Large intestine (tissue), 12 donors: Measurements from ENCODE around the gene CDH20. TPM values are rescaled to one million over a fixed set of nuclear protein-coding genes. Genes with fewer than 3 reads are reported as not detected.

Experiments
- DNase-seq, 2 donors: peaks; one replicate each; pipeline versions ENCODE4 v3.0.0 to v3.0.0-alpha.2; 2013
- H3K27ac ChIP-seq: one replicate; pipeline ENCODE4 v1.5.1; 2013; ENCODE audit warnings: low read length
- H3K27me3 ChIP-seq: 2 replicates; pipeline ENCODE4 v1.6.1; 2013; ENCODE audit warnings: low read length; ENCODE audit not compliant: control insufficient read depth, insufficient read depth
- H3K36me3 ChIP-seq: 2 replicates; pipeline ENCODE4 v1.6.1; 2013; ENCODE audit warnings: low read length; ENCODE audit not compliant: control insufficient read depth, insufficient read depth
- H3K4me1 ChIP-seq: one replicate; pipeline ENCODE4 v1.6.1; 2013; ENCODE audit warnings: low read length; ENCODE audit not compliant: control insufficient read depth, insufficient read depth
- H3K4me3 ChIP-seq: one replicate; pipeline ENCODE4 v1.5.1; 2013; ENCODE audit warnings: low read length
- H3K9me3 ChIP-seq: one replicate; pipeline ENCODE4 v1.6.1; 2013; ENCODE audit warnings: mild to moderate bottlenecking, low read depth, low read length, moderate library complexity; ENCODE audit not compliant: control insufficient read depth
- whole genome bisulfite sequencing: methylation state at CpG from one replicate; pipeline ENCODE4 v1.1.5; 2013; ENCODE audit warnings: low lambda C conversion rate; ENCODE audit not compliant: insufficient coverage; 5-methylcytosine and 5-hydroxymethylcytosine counted together
- long read RNA-seq, 11 donors: transcript quantifications; one replicate each; lab custom pipeline, GENCODE V29; 2026
- polyA plus RNA-seq: library from polyadenylated mRNA; unstranded; fragments of 120-200 nt; gene quantifications from one replicate; pipeline ENCODE4 v1.2.1, GENCODE V29; 2013

CDH20 gene
- 0.22 TPM for polyA plus RNA-seq
- long read RNA-seq, donor 1: 0 reads
- long read RNA-seq, donor 2: 0 reads
- long read RNA-seq, donor 3: 0 reads
- long read RNA-seq, donor 4: 0 reads
- long read RNA-seq, donor 5: 0 reads
- long read RNA-seq, donor 6: 0 reads
- long read RNA-seq, donor 7: 0 reads
- long read RNA-seq, donor 8: 0 reads
- long read RNA-seq, donor 9: 0 reads
- long read RNA-seq, donor 10: 0 reads
- long read RNA-seq, donor 11: 0 reads

DNA sequence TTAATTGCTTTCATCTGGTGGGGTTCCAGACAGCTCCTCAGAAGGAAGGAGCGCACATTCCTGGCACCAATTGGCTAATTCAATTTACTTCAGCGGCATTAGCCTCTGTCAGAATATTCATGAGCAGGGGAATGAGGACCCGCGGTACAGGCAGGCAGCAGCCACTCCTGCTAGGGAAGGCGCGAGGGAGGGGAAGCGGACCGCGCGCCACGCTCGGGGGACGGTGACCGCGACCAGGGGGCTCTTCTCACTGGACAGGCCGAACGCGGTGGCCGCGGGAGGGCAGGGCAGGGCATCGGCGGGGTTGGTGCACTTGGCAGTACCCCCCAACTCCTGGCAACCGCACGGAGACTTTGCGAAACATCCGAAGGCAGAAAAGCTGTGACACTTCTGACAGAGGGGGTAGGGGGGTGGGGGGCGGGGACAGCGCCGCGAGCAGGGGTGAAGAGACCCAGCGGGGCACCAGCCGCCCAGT lies at the start of gene CDH20:
Gene CDH20, plus strand, starts transcription at position 160 of the 475 bp plus-strand sequence.
- no peaks in the 10 kb centered on the region for H3K4me1 ChIP-seq
- no peaks in the 10 kb centered on the region for H3K36me3 ChIP-seq
- H3K27ac ChIP-seq: no peak within 1 kb of the TSS
- H3K9me3 ChIP-seq: no peaks in the 10 kb centered on the region
- peak within 1 kb of the TSS; percentile 21 for H3K4me3 ChIP-seq
- no CpG with 5 or more reads among the region's 32 CpGs for WGBS
- H3K27me3 ChIP-seq: peaks cover 44% of the 10 kb centered on the region
- DNase-seq: no peak

DNA sequence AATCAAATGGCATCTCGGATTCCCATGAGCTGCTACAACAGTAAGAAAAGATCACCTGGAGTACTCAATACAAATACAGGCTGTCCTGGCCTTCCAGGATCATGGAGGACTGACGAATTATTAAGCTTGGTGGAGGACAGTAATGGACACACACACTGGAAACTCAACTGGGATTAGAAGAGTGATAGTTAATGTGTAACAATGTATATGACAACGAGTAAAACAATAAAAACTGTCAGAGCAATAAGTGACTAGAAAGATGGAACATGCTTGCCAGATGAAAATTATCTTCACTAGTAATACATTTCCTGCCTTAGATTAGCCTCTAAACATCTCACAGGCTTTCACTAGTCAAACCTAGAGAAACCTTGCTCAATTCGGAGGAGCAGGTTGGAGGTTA lies 49.2 kb upstream of the CDH20 start:
- no peak for DNase-seq
- Histone ChIP-seq H3K27me3 (no peaks in the 10 kb centered on the region), H3K36me3 (no peaks in the 10 kb centered on the region), H3K9me3 (peaks cover 3% of the 10 kb centered on the region), H3K27ac (no peak overlapping the region), H3K4me1 (no peaks in the 10 kb centered on the region), H3K4me3 (no peak overlapping the region)
- 40% methylated on average over 1 of the region's 4 CpGs for WGBS

DNA sequence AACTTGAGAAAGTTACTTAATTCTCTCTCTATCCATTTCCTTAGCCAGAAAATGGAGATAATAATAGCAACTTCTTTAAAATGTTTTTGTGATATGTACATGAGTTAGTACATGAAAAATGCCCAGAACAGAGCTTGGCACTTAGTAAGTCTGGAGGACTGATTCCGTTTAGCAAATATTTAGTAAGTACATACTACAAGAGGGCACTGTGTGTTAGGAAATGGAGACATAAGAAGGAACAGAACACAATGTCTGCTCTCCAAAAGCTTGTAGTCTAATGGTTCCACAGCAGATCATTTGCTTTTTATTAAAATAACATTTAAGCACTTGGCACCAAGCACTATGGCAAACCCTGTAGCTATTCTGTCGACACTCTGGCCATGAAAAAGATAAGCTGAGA lies 47.5 kb upstream of the CDH20 start:
- WGBS: 83% methylated on average over 1 of the region's 2 CpGs
- Histone ChIP-seq H3K27me3 (no peaks in the 10 kb centered on the region), H3K36me3 (no peaks in the 10 kb centered on the region), H3K27ac (no peak overlapping the region), H3K4me1 (no peaks in the 10 kb centered on the region), H3K4me3 (no peak overlapping the region), H3K9me3 (peaks cover 3% of the 10 kb centered on the region)
- no peak for DNase-seq

DNA sequence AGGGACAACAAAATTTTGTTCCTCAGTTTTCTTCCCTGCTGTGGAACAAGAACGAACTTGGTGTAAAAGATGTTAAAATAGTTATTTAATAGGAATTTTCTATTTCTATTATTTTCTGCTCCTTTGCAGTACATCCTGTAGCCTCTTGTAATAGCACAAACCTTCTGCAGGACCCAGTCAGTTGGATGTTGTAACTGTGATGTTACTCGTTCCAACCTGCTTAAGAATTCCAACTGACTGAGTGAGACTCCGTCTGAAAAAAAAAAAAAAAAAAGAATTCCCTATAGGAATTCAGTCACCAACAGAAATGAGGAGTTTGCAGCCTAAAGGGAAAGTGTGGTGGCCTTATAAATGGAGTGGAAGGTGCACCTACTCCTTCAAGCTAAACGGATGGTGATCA lies 46.4 kb upstream of the CDH20 start:
- no peaks in the 10 kb centered on the region for H3K4me1 ChIP-seq
- no peaks in the 10 kb centered on the region for H3K27me3 ChIP-seq
- WGBS: 100% methylated on average over 1 of the region's 4 CpGs
- no peak overlapping the region for H3K4me3 ChIP-seq
- DNase-seq: no peak
- H3K9me3 ChIP-seq: no peaks in the 10 kb centered on the region
- H3K36me3 ChIP-seq: no peaks in the 10 kb centered on the region
- no peak overlapping the region for H3K27ac ChIP-seq

DNA sequence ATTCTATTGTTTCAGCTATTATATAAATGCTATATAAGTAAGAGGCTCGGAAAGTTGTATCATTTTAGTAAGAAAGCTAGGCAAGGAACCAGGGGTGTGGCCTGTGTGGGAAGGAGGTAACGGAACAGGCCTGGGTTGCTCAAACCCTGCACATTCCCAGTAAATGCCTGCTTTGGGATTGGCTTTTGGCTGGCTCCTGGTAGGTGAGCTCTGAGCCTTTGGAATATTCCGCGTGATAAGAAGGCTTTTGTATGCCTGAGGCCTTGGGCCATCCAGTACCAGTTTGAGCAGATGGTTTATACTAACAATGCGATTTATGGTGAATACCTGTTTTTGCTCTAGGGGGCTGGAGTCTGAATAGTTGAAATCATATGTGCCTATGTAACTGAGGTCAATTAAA lies 42.6 kb upstream of the CDH20 start:
- no peaks in the 10 kb centered on the region for H3K4me1 ChIP-seq
- H3K36me3 ChIP-seq: no peaks in the 10 kb centered on the region
- WGBS: 100% methylated on average over 2 of the region's 5 CpGs
- H3K4me3 ChIP-seq: no peak overlapping the region
- no peaks in the 10 kb centered on the region for H3K9me3 ChIP-seq
- DNase-seq: no peak
- H3K27me3 ChIP-seq: no peaks in the 10 kb centered on the region
- H3K27ac ChIP-seq: no peak overlapping the region

DNA sequence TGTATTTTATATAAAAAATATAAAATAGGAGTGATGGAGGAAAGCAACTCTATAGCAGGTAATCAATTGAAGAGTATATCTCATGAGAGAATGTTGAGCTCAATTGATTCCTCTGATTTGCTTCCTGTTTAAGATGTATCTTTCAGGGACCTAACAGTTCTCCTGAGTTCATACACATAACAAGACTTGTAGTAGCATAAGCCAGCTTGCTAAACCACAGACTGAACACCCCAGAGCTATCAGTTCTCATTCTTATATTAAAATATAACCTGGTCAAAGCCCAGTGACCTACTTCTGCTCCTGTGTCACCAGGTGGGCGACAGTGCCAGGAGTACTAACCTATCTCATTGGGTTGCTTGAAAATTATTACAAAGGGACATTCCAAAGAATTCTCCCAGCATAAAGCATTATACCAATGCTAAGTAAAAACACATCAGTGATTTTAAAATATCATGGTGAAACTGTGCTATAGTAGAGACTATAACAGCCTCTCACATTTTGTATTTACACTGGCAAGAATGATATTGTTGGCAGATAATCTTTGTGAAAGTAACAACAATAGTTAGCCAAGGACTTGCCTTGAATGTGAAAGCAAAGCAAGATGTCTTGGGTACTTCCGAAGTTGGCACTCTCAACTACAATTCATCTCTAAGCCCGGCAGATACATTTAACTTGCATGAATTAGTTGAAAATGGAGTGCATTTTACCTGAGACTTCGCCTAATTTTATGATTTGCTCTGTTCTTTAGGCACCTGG lies 40.8 kb upstream of the CDH20 start:
- H3K36me3 ChIP-seq: no peaks in the 10 kb centered on the region
- no peak overlapping the region for H3K4me3 ChIP-seq
- no peaks in the 10 kb centered on the region for H3K27me3 ChIP-seq
- no peak overlapping the region for H3K27ac ChIP-seq
- no peak for DNase-seq
- no peaks in the 10 kb centered on the region for H3K4me1 ChIP-seq
- H3K9me3 ChIP-seq: no peaks in the 10 kb centered on the region
- WGBS: 86% methylated on average over 3 of the region's 4 CpGs

DNA sequence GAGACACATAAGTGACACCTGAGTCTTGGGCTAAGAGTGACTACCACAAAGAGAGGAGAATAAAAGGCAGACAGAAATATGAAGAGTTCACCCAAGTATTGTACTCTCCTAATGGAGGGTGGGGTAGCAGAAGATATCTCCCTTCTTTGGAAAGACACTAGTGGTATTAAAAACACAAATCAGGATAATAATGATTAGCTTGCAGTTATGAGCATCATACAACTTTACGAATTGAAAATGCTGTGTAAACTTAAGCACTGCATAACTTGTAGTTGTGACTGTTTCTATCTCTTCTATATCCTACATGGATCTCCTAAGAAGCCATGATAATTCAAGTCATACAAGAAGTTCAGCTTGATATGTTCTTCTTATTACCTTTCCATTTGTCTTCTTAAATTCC lies 38.1 kb upstream of the CDH20 start:
- DNase-seq: no peak
- H3K36me3 ChIP-seq: no peaks in the 10 kb centered on the region
- H3K27ac ChIP-seq: no peak overlapping the region
- WGBS: 100% methylated on average over 1 of the region's 1 CpG
- no peaks in the 10 kb centered on the region for H3K27me3 ChIP-seq
- H3K4me1 ChIP-seq: no peaks in the 10 kb centered on the region
- H3K9me3 ChIP-seq: no peaks in the 10 kb centered on the region
- H3K4me3 ChIP-seq: no peak overlapping the region

DNA sequence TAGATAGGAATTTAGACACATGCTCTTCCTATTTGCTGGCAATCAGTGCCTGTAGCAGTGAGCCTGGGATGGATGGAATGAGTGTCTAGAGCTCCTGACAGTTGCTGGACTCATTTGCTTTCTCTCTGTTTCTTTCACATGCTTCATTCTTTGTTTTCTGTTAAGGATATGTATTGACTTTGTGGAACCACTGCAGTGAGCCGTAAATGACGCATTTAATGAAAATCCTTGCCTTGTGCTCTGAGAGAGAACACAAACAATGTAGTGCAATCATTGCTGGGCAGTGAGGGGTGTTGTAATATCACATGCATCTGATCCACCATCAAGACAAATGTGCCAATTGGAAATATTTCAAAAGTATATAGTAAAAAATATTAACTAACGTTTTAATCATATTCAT lies 25.2 kb upstream of the CDH20 start:
- WGBS: 86% methylated on average over 1 of the region's 3 CpGs
- Histone ChIP-seq H3K9me3 (no peaks in the 10 kb centered on the region), H3K4me1 (no peaks in the 10 kb centered on the region), H3K27me3 (no peaks in the 10 kb centered on the region), H3K27ac (no peak overlapping the region), H3K4me3 (no peak overlapping the region), H3K36me3 (no peaks in the 10 kb centered on the region)
- no peak for DNase-seq

DNA sequence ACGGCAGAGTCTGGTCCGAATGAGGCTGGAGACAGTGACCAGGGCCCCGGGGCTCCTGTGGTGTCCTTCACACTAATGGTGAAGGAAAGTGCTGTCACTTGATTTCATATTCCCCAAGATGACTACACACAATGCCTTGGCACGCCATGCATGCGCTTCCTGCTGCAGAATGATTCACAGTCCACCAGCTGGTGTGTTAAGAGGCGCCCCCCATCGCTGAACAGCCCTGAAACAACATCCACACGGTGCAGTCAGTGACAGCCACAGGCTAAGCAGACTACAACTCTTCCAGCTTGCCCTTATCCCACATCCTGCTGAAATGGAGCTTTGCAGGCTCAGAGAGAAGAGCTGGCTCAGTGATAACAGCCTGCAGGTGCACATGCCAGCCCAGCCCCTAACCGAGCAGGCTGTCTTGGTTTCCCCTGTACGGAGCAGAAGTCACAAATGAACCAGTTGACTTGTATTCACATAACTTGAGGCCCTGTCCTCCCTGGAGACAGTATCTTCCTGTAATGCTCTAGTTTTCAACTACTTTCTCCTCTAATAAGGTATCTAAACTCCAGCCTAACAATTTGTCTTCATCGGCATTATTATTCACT lies 24.3 kb upstream of the CDH20 start:
- Histone ChIP-seq H3K9me3 (no peaks in the 10 kb centered on the region), H3K4me3 (no peak overlapping the region), H3K27ac (no peak overlapping the region), H3K36me3 (no peaks in the 10 kb centered on the region), H3K4me1 (no peaks in the 10 kb centered on the region), H3K27me3 (no peaks in the 10 kb centered on the region)
- 100% methylated on average over 1 of the region's 11 CpGs for WGBS
- no peak for DNase-seq

DNA sequence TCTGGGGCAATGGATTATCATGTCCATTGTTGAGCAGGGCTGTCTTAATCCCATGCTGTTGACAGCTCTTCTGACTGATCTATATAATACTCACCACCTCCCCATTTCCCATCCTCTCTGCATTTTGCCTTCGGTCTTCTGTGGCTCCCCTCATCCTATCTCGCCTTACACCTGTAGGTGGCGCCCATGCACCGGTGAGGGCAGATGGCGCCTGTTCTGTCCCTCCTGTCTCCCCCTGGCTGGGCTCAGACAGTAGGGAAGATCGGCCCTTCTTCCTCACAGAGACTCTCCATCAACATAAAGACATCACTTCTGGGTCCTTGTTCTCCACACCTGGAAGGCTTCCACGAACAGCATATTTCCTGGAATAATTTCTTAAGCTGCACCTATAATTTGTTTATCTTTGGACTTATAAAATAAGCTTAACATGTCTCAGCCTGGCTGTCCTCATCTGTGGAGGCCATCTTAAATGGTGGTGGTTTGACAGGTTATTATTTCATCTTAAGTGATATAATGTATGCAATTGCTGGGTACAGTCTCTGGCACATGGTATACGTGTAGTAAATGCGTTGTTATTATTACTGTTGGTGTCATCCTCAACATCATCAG lies 10.9 kb upstream of the CDH20 start:
- no peak overlapping the region for H3K4me3 ChIP-seq
- DNase-seq: no peak
- H3K27me3 ChIP-seq: no peaks in the 10 kb centered on the region
- H3K27ac ChIP-seq: no peak overlapping the region
- H3K36me3 ChIP-seq: no peaks in the 10 kb centered on the region
- no peaks in the 10 kb centered on the region for H3K9me3 ChIP-seq
- no peaks in the 10 kb centered on the region for H3K4me1 ChIP-seq
- 3% methylated on average over 5 of the region's 9 CpGs for WGBS
